PFSK-1 (cell line): Measurements from ENCODE around the gene AP1B1.

Experiments
- POLR2AphosphoS5 ChIP-seq: IDR thresholded peaks from 2 replicates; pipeline ENCODE4 v1.6.1; 2012; ENCODE audit warnings: low read depth, mild to moderate bottlenecking, control low read depth, low read length, moderate library complexity
- TAF1 ChIP-seq: IDR thresholded peaks from 2 replicates; pipeline ENCODE4 v1.6.1; 2012; ENCODE audit warnings: low read length, control low read depth, borderline replicate concordance; ENCODE audit not compliant: insufficient read depth

DNA sequence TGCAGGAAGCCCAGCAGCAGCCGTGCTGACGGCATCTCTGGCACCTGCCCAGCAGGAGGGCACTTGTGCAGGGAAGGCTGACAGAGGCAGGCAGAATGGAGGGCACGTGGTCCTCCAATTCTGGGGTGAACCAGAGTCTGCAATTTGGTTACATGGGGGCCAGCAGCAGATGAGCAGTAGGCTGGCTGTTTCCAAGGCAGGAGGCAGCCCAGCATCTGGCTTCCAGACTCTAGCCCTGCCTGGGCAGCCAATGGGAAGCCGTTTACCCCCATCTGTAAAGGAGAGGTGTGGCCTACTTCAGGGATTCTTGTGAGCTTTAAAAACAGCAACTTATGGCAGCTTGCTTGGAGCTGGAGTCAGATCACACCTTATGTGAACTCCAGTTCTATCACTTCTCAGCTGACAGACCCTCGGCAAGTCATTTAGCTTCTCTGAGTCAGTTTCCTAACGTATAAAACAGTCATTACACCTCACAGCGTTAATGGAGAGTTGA is 45.0 kb downstream of the AP1B1 start:
- no peak for TF ChIP-seq POLR2AphosphoS5
- no peak for TF ChIP-seq TAF1
